Measurements from ENCODE around the gene MAN2B2. TPM values are rescaled to one million over a fixed set of nuclear protein-coding genes. Genes with fewer than 3 reads are reported as not detected.

The MAN2B2 gene
- total RNA-seq, 1 experiment from 2014 or later = 34.4 TPM

GRCh38 chr4:6535329-6535692, 39.7 kb upstream of the MAN2B2 start:
- Histone ChIP-seq H3K27ac (ENCODE audit: low read length) (no peak overlapping the region), H3K9me3 (ENCODE audit: control insufficient read depth, insufficient read depth, low read depth, low read length) (no peaks in the 10 kb centered on the region; the same call in 1 of the 2 replicates), H3K4me1 (ENCODE audit: control insufficient read depth, insufficient read depth, low read length) (no peaks in the 10 kb centered on the region), H3K36me3 (ENCODE audit: control insufficient read depth, insufficient read depth, low read length) (no peaks in the 10 kb centered on the region), H3K27me3 (ENCODE audit: control insufficient read depth, insufficient read depth, low read length) (no peaks in the 10 kb centered on the region), H3K4me3 (ENCODE audit: low read depth in 2 of 2, low read length in 2 of 2) (no peak overlapping the region)
- DNase-seq (ENCODE audit: low read depth, low spot score) (no peak), ATAC-seq (no peak)
- POLR2A ChIA-PET = no interaction called here
- TF ChIP-seq SIN3A (IDR thresholded peaks at IDR 0.05; ENCODE audit: borderline replicate concordance, insufficient read depth, low read depth, low read length) (no peak), REST (IDR thresholded peaks at IDR 0.05; ENCODE audit: insufficient read depth in 1 of 2, low read depth in 2 of 2, low read length in 1 of 2) (no peak), POLR2AphosphoS5 (IDR thresholded peaks at IDR 0.05; ENCODE audit: low read depth, low read length) (no peak), TCF7L2 (IDR thresholded peaks at IDR 0.05; ENCODE audit: low read depth, low read length) (no peak)
- no TSS peak for BruUV-seq (replicated peaks)
- in situ Hi-C loops (cut with HindIII; ENCODE audit: low pct_unique_long_range_greater_than_20kb, low sequenced_read_pairs) = no loop called here
- CTCF ChIA-PET = no interaction called here
- intact Hi-C loops (cut with micrococcal nuclease; ENCODE audit: unreplicated experiment) = no loop called here

- no peaks in the 10 kb centered on the region for H3K27me3 ChIP-seq (ENCODE audit: control insufficient read depth, insufficient read depth, low read length)
- POLR2A ChIA-PET = no interaction called here
- in situ Hi-C loops (cut with HindIII; ENCODE audit: low pct_unique_long_range_greater_than_20kb, low sequenced_read_pairs) (no loop called here), intact Hi-C loops (cut with micrococcal nuclease; ENCODE audit: unreplicated experiment) (no loop called here)
- ATAC-seq = no peak
- H3K9me3 ChIP-seq (ENCODE audit: control insufficient read depth, insufficient read depth, low read depth, low read length) = no peaks in the 10 kb centered on the region; the same call in 1 of the 2 replicates
- no TSS peak for BruUV-seq (replicated peaks)
- no peak overlapping the region for H3K4me3 ChIP-seq (ENCODE audit: low read depth in 2 of 2, low read length in 2 of 2)
- DNase-seq (ENCODE audit: low read depth, low spot score) = no peak
- TF ChIP-seq CTCF (IDR thresholded peaks at IDR 0.05) (no peak), POLR2AphosphoS5 (IDR thresholded peaks at IDR 0.05; ENCODE audit: low read depth, low read length) (no peak), REST (IDR thresholded peaks at IDR 0.05; ENCODE audit: insufficient read depth in 1 of 2, low read depth in 2 of 2, low read length in 1 of 2) (no peak), TCF7L2 (IDR thresholded peaks at IDR 0.05; ENCODE audit: low read depth, low read length) (no peak)
- no peaks in the 10 kb centered on the region for H3K4me1 ChIP-seq (ENCODE audit: control insufficient read depth, insufficient read depth, low read length)
- no peaks in the 10 kb centered on the region for H3K36me3 ChIP-seq (ENCODE audit: control insufficient read depth, insufficient read depth, low read length)
- H3K27ac ChIP-seq (ENCODE audit: low read length) = no peak overlapping the region
- CTCF ChIA-PET = no interaction called here
Measured at GRCh38 chr4:6535706-6536105, 39.3 kb upstream of the MAN2B2 start.

Data from Panc1 (cell line).